ENCODE data around the gene NLGN1. TPM values are rescaled to one million over a fixed set of nuclear protein-coding genes. Genes with fewer than 3 reads are reported as not detected.

NLGN1 gene
- total and polyA plus RNA-seq, 9 of the 15 experiments (the other 6 are each of a cell fraction or from before 2014, with no cell fraction given) = under 0.01 to 0.01 TPM; not detected in 7

DNA sequence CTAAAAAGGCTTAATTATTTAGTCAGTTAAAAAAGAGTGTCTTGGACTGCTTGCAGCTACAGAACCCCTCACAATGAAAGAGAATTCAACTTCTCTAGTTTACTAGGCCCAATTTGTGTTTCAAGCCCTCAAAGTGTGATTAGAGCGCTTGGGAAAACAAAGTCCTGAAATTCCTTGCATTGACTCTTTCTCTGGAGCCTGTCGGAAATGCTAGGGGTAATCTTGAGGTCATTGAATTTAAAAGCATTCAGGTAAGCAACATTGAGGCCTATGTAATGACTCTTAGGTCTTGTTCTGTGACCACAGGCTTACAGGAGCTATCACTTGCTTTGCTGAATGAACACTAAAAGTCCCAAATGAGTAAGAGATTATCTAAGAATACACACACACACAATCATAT is 186.0 kb downstream of the NLGN1 start:
- Histone ChIP-seq H3K27ac (ENCODE audit: extremely low read depth, low read depth, low read length) (no peak overlapping the region), H2AFZ (ENCODE audit: low read depth, low read length) (no peak overlapping the region), H4K20me1 (replicated peaks; ENCODE audit: control insufficient read depth, insufficient read depth, low read length) (no peaks in the 10 kb centered on the region), H3K4me2 (ENCODE audit: insufficient read depth, low read length) (no peak overlapping the region), H3K27me3 (ENCODE audit: control insufficient read depth in 2 of 2, insufficient read depth in 2 of 2, low read length in 2 of 2) (no peaks in the 10 kb centered on the region), H3K4me3 (no peak overlapping the region), H3K9me3 (replicated peaks; ENCODE audit: control insufficient read depth, insufficient read depth, low read depth, low read length) (no peaks in the 10 kb centered on the region), H3K4me1 (replicated peaks in 1 of 2; ENCODE audit: control insufficient read depth in 2 of 2, insufficient read depth in 2 of 2, low read length in 2 of 2) (no peaks in the 10 kb centered on the region), H3K9me1 (ENCODE audit: control insufficient read depth, insufficient read depth, low read length) (no peaks in the 10 kb centered on the region), H3K9ac (ENCODE audit: insufficient read depth in 1 of 2, low read depth in 2 of 2, low read length in 2 of 2) (no peak overlapping the region), H3K79me2 (ENCODE audit: control insufficient read depth, insufficient read depth, low read length) (no peaks in the 10 kb centered on the region), H3K36me3 (ENCODE audit: control insufficient read depth, insufficient read depth, low read length) (no peaks in the 10 kb centered on the region)
- CTCF ChIA-PET (ENCODE audit: low intra/inter-chr PET ratio) = no interaction called here
- in situ Hi-C loops (cut with MboI) (no loop called here), intact Hi-C loops (cut with micrococcal nuclease) (no loop called here)
- ATAC-seq = no peak
- POLR2A ChIA-PET = no interaction called here
- BruUV-seq (replicated peaks) = no TSS peak
- no peak for DNase-seq (ENCODE audit: extremely low read depth in 1 of 4, low spot score in 3 of 4)
- TF ChIP-seq HDGF (IDR thresholded peaks at IDR 0.05) (no peak), PHTF2 (CRISPR knock-in tag; IDR thresholded peaks at IDR 0.05) (no peak), SIN3B (IDR thresholded peaks at IDR 0.05; ENCODE audit: low read depth) (no peak), TAF15 (IDR thresholded peaks at IDR 0.05; ENCODE audit: low read depth, low read length) (no peak), PATZ1 (CRISPR knock-in tag; IDR thresholded peaks at IDR 0.05; ENCODE audit: borderline replicate concordance) (no peak)
- TF ChIP-seq, protein P1, sequence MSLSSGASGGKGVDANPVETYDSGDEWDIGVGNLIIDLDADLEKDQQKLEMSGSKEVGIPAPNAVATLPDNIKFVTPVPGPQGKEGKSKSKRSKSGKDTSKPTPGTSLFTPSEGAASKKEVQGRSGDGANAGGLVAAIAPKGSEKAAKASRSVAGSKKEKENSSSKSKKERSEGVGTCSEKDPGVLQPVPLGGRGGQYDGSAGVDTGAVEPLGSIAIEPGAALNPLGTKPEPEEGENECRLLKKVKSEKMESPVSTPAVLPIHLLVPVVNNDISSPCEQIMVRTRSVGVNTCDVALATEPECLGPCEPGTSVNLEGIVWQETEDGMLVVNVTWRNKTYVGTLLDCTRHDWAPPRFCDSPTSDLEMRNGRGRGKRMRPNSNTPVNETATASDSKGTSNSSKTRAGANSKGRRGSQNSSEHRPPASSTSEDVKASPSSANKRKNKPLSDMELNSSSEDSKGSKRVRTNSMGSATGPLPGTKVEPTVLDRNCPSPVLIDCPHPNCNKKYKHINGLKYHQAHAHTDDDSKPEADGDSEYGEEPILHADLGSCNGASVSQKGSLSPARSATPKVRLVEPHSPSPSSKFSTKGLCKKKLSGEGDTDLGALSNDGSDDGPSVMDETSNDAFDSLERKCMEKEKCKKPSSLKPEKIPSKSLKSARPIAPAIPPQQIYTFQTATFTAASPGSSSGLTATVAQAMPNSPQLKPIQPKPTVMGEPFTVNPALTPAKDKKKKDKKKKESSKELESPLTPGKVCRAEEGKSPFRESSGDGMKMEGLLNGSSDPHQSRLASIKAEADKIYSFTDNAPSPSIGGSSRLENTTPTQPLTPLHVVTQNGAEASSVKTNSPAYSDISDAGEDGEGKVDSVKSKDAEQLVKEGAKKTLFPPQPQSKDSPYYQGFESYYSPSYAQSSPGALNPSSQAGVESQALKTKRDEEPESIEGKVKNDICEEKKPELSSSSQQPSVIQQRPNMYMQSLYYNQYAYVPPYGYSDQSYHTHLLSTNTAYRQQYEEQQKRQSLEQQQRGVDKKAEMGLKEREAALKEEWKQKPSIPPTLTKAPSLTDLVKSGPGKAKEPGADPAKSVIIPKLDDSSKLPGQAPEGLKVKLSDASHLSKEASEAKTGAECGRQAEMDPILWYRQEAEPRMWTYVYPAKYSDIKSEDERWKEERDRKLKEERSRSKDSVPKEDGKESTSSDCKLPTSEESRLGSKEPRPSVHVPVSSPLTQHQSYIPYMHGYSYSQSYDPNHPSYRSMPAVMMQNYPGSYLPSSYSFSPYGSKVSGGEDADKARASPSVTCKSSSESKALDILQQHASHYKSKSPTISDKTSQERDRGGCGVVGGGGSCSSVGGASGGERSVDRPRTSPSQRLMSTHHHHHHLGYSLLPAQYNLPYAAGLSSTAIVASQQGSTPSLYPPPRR (CRISPR knock-in tag; IDR thresholded peaks at IDR 0.05; ENCODE audit: borderline replicate concordance) = no peak
- WGBS (ENCODE audit: insufficient coverage, low coverage, missing lambda C conversion rate) = 0% methylated on average over 2 of the region's 2 CpGs
- no peak for FAIRE-seq
